Gastroesophageal sphincter (tissue), 3 donors: Measurements from ENCODE around the gene TALDO1.

Source experiments
- POLR2AphosphoS5 ChIP-seq: sonication (generic); formaldehyde crosslinking; IDR thresholded peaks from one replicate; pipeline ENCODE4 v1.6.1; 2017; ENCODE audit warnings: antibody characterized with exemption
- TF ChIP-seq, protein P1 (sequence below), 4 experiments: fragments of 200-600 bp in 2 of 4; fragments of 450-650 bp in 2 of 4; sonication (generic) in 1 of 4; IDR thresholded peaks; one replicate each; pipeline ENCODE4 v1.5.1; 2017 to 2019; ENCODE audit warnings: antibody characterized with exemption in 4 of 4, mild to moderate bottlenecking in 2 of 4, moderate library complexity in 2 of 4

DNA sequence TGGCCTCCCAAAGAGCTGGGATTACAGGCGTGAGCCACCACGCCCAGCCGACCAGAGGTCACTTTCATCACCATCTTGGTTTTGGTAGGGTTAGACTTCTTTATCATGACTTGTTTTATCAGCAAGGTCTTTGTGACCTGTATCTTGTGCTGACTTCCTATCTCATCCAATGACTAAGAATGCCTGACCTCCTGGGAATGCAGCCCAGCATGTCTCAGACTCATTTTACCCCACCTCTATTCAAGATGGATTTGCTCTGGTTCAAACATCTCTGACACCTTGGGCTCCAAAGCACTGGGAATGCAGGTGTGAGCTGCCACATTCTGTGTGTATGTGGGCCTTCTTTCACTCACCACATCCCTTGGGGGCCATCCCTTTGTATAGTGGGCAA lies 5.1 kb upstream of the TALDO1 start:
- TF ChIP-seq, protein P1, sequence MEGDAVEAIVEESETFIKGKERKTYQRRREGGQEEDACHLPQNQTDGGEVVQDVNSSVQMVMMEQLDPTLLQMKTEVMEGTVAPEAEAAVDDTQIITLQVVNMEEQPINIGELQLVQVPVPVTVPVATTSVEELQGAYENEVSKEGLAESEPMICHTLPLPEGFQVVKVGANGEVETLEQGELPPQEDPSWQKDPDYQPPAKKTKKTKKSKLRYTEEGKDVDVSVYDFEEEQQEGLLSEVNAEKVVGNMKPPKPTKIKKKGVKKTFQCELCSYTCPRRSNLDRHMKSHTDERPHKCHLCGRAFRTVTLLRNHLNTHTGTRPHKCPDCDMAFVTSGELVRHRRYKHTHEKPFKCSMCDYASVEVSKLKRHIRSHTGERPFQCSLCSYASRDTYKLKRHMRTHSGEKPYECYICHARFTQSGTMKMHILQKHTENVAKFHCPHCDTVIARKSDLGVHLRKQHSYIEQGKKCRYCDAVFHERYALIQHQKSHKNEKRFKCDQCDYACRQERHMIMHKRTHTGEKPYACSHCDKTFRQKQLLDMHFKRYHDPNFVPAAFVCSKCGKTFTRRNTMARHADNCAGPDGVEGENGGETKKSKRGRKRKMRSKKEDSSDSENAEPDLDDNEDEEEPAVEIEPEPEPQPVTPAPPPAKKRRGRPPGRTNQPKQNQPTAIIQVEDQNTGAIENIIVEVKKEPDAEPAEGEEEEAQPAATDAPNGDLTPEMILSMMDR (IDR thresholded peaks at IDR 0.05): no peak
- no peak for TF ChIP-seq POLR2AphosphoS5
